CD14-positive monocyte (primary cell): ENCODE results near the gene PLEKHM3. TPM values are rescaled to one million over a fixed set of nuclear protein-coding genes. Genes with fewer than 3 reads are reported as not detected.

ENCODE experiments used
- DNase-seq, 3 donors: peaks; one replicate each; pipeline ENCODE4 v3.0.0-alpha.2; 2011 to 2022
- H2AFZ ChIP-seq: 2 replicates; pipeline ENCODE4 v1.6.0; 2012; ENCODE audit warnings: mild to moderate bottlenecking, low read depth, low read length, inconsistent platforms; ENCODE audit not compliant: insufficient read depth, poor library complexity, severe bottlenecking
- H3K27ac ChIP-seq, 2 donors: 1 replicate in 1 of 2; 2 replicates in 1 of 2; pipeline ENCODE4 v1.5.1; 2012 to 2013; ENCODE audit warnings: low read length in 2 of 2, control low read depth in 1 of 2, inconsistent platforms in 1 of 2, low read depth in 1 of 2, mild to moderate bottlenecking in 1 of 2
- H3K27me3 ChIP-seq, 2 donors: one replicate each; pipeline versions ENCODE4 v1.6.0 to v1.6.1; 2011 to 2013; ENCODE audit warnings: low read length in 2 of 2; ENCODE audit not compliant: control insufficient read depth in 2 of 2, insufficient read depth in 2 of 2
- H3K36me3 ChIP-seq, 2 donors: replicated peaks in 1 of 2; 1 replicate in 1 of 2; 2 replicates in 1 of 2; pipeline versions ENCODE4 v1.5.1 to v1.6.1; 2012 to 2013; ENCODE audit warnings: low read length in 2 of 2, control low read depth in 1 of 2, inconsistent platforms in 1 of 2, mild to moderate bottlenecking in 1 of 2; ENCODE audit not compliant: insufficient read depth in 2 of 2, control insufficient read depth in 1 of 2
- H3K4me1 ChIP-seq, 2 donors: 1 replicate in 1 of 2; 2 replicates in 1 of 2; pipeline versions ENCODE4 v1.5.1 to v1.6.1; 2012 to 2013; ENCODE audit warnings: low read length in 2 of 2, control low read depth in 1 of 2, inconsistent platforms in 1 of 2, mild to moderate bottlenecking in 1 of 2, moderate library complexity in 1 of 2; ENCODE audit not compliant: insufficient read depth in 2 of 2, control insufficient read depth in 1 of 2
- H3K4me2 ChIP-seq: replicated peaks from 2 replicates; pipeline ENCODE3; 2012; ENCODE audit warnings: low read length, moderate library complexity, mild to moderate bottlenecking; ENCODE audit not compliant: poor library complexity, severe bottlenecking; ENCODE audit errors: extremely low read depth
- H3K4me3 ChIP-seq, 3 experiments: fragments of 200-600 bp in 1 of 3; sonication (generic) in 1 of 3; replicated peaks in 1 of 3; 1 replicate in 2 of 3; 2 replicates in 1 of 3; pipeline ENCODE4 v1.5.1; 2011 to 2013; ENCODE audit warnings: low read length in 3 of 3, mild to moderate bottlenecking in 3 of 3, control low read depth in 2 of 3, low read depth in 2 of 3, inconsistent platforms in 1 of 3, moderate library complexity in 1 of 3
- H3K79me2 ChIP-seq: 2 replicates; pipeline ENCODE4 v1.6.0; 2012; ENCODE audit warnings: mild to moderate bottlenecking, control low read depth, inconsistent platforms, low read length, moderate library complexity; ENCODE audit not compliant: insufficient read depth
- H3K9ac ChIP-seq: 2 replicates; pipeline ENCODE4 v1.6.0; 2017; ENCODE audit warnings: low read length, mild to moderate bottlenecking; ENCODE audit not compliant: insufficient read depth, poor library complexity, severe bottlenecking
- H3K9me3 ChIP-seq, 2 donors: replicated peaks in 1 of 2; 1 replicate in 1 of 2; 2 replicates in 1 of 2; pipeline versions ENCODE4 v1.5.1 to v1.6.1; 2012 to 2013; ENCODE audit warnings: low read length in 2 of 2, control low read depth in 1 of 2; ENCODE audit not compliant: control insufficient read depth in 1 of 2, insufficient read depth in 1 of 2
- H4K20me1 ChIP-seq: 2 replicates; pipeline ENCODE4 v1.6.0; 2012; ENCODE audit warnings: mild to moderate bottlenecking, low read length, control low read depth, moderate library complexity; ENCODE audit not compliant: insufficient read depth
- H3K27ac Mint-ChIP-seq, 7 donors: one replicate each; pipeline ENCODE4 v1.8.0; 2020; ENCODE audit warnings: mild to moderate bottlenecking in 7 of 7, mixed read lengths in 7 of 7, moderate library complexity in 6 of 7, inconsistent platforms in 2 of 7
- H3K27me3 Mint-ChIP-seq, 3 donors: one replicate each; pipeline ENCODE4 v1.8.0; 2021 to 2022; ENCODE audit warnings: low read depth in 3 of 3, mild to moderate bottlenecking in 3 of 3, mixed read lengths in 3 of 3, moderate library complexity in 3 of 3, inconsistent platforms in 1 of 3
- H3K36me3 Mint-ChIP-seq, 2 donors: one replicate each; pipeline ENCODE4 v1.8.0; 2020; ENCODE audit warnings: mixed read lengths in 2 of 2, inconsistent platforms in 1 of 2, mild to moderate bottlenecking in 1 of 2
- H3K4me1 Mint-ChIP-seq: one replicate; pipeline ENCODE4 v1.8.0; 2020; ENCODE audit warnings: mild to moderate bottlenecking, mixed read lengths
- H3K4me3 Mint-ChIP-seq, 2 donors: one replicate each; pipeline ENCODE4 v1.8.0; 2020; ENCODE audit warnings: mild to moderate bottlenecking in 2 of 2, mixed read lengths in 2 of 2, moderate library complexity in 1 of 2
- H3K9me3 Mint-ChIP-seq, 7 donors: one replicate each; pipeline ENCODE4 v1.8.0; 2020 to 2022; ENCODE audit warnings: mixed read lengths in 7 of 7, mild to moderate bottlenecking in 6 of 7, moderate library complexity in 6 of 7, inconsistent platforms in 2 of 7
- WGBS: methylation state at CpG from one replicate; pipeline ENCODE4 v1.1.5; 2013; ENCODE audit warnings: missing lambda C conversion rate; ENCODE audit not compliant: insufficient coverage; 5-methylcytosine and 5-hydroxymethylcytosine counted together
- intact Hi-C, 2 donors: fragments of 100-400 bp; cut with micrococcal nuclease; formaldehyde crosslinking; loops; one replicate each; pipeline versions ENCODE4 v1.15.0 to v1.15.1; 2023
- polyA plus RNA-seq, 3 donors: library from polyadenylated mRNA; depleted of rRNA in 1 of 3; unstranded in 2 of 3; stranded (reverse) in 1 of 3; fragments of 300-500 nt in 2 of 3; fragments of >200 nt in 1 of 3; fragmentation: Illumina TruSeq in 2 of 3; gene quantifications; 1 replicate in 2 of 3; 2 replicates in 1 of 3; pipeline ENCODE4 v1.2.3, GENCODE V29; 2012 to 2021
- TF ChIP-seq, protein P1 (sequence below): fragments of 200-600 bp; IDR thresholded peaks from one replicate; pipeline ENCODE4 v1.8.0; 2022; ENCODE audit warnings: antibody characterized with exemption, mild to moderate bottlenecking

The PLEKHM3 gene
- polyA plus RNA-seq, 3 donors: 3.0 to 8.0 (median 3.0) TPM

DNA sequence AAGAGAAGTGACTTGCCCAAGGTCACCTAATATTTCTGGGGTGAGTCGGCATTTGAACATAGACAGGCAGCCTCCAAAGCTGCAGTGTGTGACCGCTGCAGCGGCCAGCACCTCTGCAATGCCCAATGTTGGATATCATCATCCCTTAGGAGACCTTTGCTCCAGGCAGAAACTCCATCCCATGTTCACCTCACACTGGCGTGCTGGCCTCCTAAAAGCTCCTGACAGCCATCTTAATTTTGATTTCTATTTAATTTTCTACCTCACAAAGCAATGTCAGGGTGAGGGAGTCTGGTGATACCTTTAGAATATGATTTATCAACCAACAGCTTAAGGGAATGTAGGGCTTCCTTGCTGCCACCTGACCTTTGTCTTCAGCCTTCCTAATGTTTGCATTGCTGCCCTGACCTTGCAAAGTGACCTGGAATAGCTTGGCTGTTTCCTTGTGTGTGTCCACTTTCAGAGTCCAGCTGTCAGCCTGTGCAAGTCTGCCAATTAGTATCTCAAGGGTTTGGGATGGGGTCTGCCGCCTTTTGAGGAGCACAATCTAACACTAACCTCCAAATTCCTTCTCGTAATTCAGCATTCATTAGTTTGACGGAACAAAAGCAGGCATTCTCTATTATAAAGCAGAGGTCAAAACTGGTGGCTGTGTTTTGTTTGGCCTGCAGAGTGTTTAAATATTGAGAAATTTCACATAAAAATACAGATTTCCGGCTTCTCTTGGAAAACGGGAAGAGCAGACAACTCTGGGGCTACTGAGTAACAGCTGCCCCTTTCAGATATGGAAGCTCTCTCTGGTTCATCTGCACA is 127.6 kb downstream of the PLEKHM3 start:
- Mint-ChIP-seq H3K9me3 (no peaks in the 10 kb centered on the region), H3K27me3 (no peaks in the 10 kb centered on the region), H3K36me3 (peaks cover 28 to 33% of the 10 kb centered on the region in 2 donors), H3K4me1 (no peaks in the 10 kb centered on the region), H3K4me3 (no peak overlapping the region), H3K27ac (no peak overlapping the region)
- intact Hi-C loops: no loop called here
- Histone ChIP-seq H3K4me3 (no peak overlapping the region), H3K4me2 (no peak overlapping the region), H3K4me1 (no peaks in the 10 kb centered on the region), H3K9me3 (no peaks in the 10 kb centered on the region), H3K27me3 (no peaks in the 10 kb centered on the region), H3K36me3 (peaks cover 11 to 41% of the 10 kb centered on the region in 2 donors), H4K20me1 (no peaks in the 10 kb centered on the region), H2AFZ (no peak overlapping the region), H3K79me2 (no peaks in the 10 kb centered on the region), H3K27ac (no peak overlapping the region), H3K9ac (no peak overlapping the region)
- TF ChIP-seq, protein P1, sequence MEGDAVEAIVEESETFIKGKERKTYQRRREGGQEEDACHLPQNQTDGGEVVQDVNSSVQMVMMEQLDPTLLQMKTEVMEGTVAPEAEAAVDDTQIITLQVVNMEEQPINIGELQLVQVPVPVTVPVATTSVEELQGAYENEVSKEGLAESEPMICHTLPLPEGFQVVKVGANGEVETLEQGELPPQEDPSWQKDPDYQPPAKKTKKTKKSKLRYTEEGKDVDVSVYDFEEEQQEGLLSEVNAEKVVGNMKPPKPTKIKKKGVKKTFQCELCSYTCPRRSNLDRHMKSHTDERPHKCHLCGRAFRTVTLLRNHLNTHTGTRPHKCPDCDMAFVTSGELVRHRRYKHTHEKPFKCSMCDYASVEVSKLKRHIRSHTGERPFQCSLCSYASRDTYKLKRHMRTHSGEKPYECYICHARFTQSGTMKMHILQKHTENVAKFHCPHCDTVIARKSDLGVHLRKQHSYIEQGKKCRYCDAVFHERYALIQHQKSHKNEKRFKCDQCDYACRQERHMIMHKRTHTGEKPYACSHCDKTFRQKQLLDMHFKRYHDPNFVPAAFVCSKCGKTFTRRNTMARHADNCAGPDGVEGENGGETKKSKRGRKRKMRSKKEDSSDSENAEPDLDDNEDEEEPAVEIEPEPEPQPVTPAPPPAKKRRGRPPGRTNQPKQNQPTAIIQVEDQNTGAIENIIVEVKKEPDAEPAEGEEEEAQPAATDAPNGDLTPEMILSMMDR: no peak
- DNase-seq: no peak
- 94% methylated on average over 5 of the region's 9 CpGs for WGBS

DNA sequence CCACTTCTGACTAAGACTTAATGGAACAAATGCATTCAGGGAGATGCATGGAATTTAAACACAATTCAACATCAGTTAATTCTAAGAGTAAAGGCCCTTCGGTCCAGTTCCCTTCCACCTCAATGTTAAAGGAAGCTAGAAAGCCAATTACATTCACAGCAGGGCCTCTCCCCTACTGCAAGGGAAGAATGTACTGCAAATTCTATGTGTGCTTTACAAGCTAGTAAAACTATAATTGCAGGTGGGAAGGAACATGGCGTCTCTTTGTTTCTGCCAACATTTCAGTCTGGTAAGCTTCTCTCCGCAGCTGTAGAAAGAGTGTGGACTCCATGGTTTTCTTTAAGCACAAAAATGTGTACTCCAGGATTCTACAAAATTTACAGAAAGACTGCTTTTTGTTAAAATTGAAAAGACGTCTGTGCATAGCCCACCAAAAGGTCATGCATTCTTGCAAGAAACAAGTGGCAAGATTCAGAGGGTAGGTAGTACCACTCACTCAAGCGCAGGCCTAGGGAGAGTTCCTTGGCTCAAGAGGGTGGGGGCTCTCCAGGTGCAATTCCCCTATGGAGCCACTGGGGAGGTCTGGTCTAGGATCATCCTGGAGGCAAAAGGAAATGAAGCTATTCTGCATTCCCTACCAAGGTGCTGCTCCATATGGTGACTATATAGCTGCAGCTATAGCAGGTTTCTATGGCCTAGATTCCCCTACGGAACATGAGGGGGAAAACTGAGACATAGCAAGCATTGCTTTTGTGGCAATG is 128.6 kb downstream of the PLEKHM3 start:
- WGBS: 100% methylated on average over 4 of the region's 6 CpGs
- Mint-ChIP-seq H3K4me3 (no peak overlapping the region), H3K36me3 (peaks cover 27 to 28% of the 10 kb centered on the region in 2 donors), H3K4me1 (no peaks in the 10 kb centered on the region), H3K9me3 (no peaks in the 10 kb centered on the region), H3K27me3 (no peaks in the 10 kb centered on the region), H3K27ac (no peak overlapping the region)
- no peaks in the 10 kb centered on the region for H4K20me1 ChIP-seq
- no peaks in the 10 kb centered on the region for H3K4me1 ChIP-seq
- DNase-seq: no peak
- no peaks in the 10 kb centered on the region for H3K9me3 ChIP-seq
- H3K36me3 ChIP-seq: peaks cover 11 to 34% of the 10 kb centered on the region in 2 donors
- no peaks in the 10 kb centered on the region for H3K79me2 ChIP-seq
- H3K9ac ChIP-seq: no peak overlapping the region
- H3K27ac ChIP-seq: no peak overlapping the region
- TF ChIP-seq, protein P1: peak; percentile 11
- no peak overlapping the region for H2AFZ ChIP-seq
- H3K4me2 ChIP-seq: no peak overlapping the region
- intact Hi-C loops: no loop called here
- no peaks in the 10 kb centered on the region for H3K27me3 ChIP-seq
- no peak overlapping the region for H3K4me3 ChIP-seq
